Ureter (tissue), 1 donor: ENCODE measurements around the gene ZNF775. TPM values are rescaled to one million over a fixed set of nuclear protein-coding genes. Genes with fewer than 3 reads are reported as not detected.
"Not testable (repeated sequence)": the region's sequence is repeated elsewhere in the genome, so short reads cannot be mapped to it uniquely, and the experiment has no call there.

Experiments
- DNase-seq: peaks from one replicate; pipeline ENCODE4 v3.0.0-alpha.2; 2020; ENCODE audit warnings: low spot score
- total RNA-seq: library from RNA; stranded (reverse); gene quantifications from one replicate; pipeline ENCODE4 v1.2.4, GENCODE V29; 2023
- donor health status: DM: yes; HTN: yes; CAD: no.

Gene ZNF775
- total RNA-seq, 1 donor from 2014 or later = 3.6 TPM

GRCh38 chr7:150382123-150382843 is 3.2 kb downstream of the ZNF775 start:
- no peak for DNase-seq

DNA sequence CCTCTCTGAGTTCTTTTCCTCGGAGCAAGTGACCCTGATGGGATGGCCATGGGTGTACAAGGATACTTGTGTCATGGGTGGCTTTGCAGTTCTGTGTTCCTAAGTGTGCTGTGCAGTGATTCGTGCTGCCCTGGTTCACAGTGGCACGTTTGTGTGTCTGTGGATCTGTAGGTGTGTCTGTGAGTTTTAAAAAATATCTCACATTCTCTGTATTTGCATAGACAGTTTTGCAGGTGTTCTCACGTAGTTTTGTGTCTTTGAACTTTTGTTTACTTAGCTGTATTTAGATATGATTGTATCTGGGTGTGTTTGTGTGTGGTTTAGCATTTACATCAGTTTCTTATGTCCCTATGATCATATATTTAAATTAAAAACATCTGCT is 3.7 kb downstream of the ZNF775 start:
- no peak for DNase-seq

GRCh38 chr7:150383710-150384397 is 4.7 kb downstream of the ZNF775 start:
- no peak for DNase-seq

DNA sequence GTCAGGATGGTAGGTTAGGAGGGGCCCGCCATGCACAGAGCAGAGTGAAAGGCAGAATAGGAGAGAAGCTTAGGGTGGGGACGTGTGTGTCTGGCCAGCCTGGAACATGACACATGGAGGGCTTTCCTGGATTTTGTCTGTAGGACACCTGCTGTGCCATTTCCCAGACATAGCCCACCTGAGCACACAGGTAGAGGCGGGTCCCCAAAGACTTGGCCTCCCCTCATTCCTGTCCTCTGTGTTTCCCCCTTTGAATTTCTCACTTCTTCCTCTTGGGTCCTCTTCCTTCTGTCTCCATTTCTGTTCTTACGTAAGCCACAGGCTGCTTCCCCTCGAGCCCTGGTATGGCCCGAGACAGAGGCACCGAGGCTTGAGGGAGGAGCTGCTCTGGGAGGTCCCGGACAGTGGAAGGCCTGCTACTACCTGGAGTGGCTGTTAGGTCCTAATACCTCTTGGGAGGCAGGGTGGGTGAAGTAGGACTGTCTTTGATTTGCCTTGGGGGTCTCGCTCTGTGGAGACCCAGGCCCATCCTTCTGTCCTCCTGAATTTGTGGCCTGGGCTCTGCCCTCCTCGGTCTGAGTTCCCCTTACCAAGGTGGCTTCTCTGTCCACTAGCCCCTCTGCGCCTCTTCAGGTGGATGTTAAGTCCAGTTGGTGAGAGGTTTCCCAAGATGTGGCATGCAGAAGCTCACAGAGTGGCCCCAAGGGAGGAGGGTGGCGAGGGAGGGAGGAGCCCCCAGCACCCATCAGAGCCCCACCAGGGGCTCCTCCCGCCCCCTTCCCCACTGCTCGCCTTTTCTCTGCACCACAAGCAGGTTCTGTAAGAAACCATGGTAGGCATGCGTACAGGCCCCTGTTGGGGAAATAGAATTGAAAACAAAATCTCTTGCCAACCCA is 5.5 kb downstream of the ZNF775 start:
- DNase-seq = no peak

GRCh38 chr7:150385302-150385723 is 6.2 kb downstream of the ZNF775 start:
- no peak for DNase-seq

DNA sequence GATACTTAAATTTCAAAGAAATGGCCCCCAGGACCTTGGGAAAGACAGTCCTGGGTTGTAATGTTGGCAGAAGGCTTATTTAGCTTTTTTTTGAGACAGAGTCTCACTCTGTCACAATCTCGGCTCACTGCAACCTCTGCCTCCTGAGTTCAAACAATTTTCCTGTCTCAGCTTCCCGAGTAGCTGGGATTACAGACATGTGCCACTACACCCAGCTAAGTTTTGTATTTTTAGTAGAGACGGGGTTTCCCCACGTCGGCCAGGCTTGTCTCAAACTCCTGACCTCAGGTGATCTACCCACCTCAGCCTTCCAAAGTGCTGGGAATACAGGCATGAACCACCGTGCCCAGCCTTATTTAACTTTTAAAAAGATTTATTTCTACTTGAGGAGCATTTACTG is 6.8 kb downstream of the ZNF775 start:
- DNase-seq = not testable (repeated sequence)

- no peak for DNase-seq
Measured at GRCh38 chr7:150388306-150388705, 9.2 kb downstream of the ZNF775 start.

GRCh38 chr7:150388709-150389531 is 9.8 kb downstream of the ZNF775 start:
- no peak for DNase-seq

GRCh38 chr7:150389532-150389816 is 10.3 kb downstream of the ZNF775 start:
- DNase-seq = no peak

GRCh38 chr7:150390205-150390604 is 11.1 kb downstream of the ZNF775 start:
- DNase-seq = no peak

DNA sequence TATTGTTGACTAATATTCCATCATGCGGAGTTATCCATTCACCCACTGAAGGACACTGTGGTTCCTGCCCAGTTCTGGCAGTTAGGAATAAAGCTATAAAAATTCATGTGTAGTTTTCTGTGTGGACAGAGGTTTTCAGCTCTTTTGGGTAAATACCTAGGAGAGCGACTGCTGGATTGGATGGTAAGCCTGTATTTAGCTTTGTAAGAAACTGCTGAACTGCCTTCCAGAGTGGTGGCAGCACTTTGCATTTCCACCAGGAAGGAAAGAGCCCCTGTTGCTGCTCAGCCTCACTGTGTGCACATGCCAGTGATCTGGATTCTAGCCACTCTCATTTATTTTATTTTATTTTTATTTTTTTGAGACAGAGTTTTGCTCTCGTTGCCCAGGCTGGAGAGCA is 14.2 kb downstream of the ZNF775 start:
- DNase-seq = no peak

DNA sequence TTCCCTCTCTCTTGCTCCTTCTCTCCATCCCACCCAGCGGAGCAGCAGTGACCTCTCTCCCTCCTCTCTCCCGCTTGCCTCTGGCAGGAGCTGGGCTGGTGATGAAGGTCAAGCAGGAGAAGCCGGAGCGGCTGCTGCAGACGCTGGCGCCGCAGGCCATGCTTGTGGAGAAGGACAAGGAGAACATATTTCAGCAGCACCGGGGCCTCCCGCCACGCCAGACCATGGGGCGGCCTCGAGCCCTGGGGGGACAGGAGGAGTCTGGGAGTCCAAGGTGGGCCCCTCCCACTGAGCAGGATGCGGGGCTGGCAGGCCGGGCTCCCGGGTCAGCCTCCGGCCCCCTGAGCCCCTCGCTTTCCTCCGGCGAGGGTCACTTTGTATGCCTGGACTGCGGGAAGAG is 17.3 kb downstream of the ZNF775 start:
- DNase-seq = no peak

DNA sequence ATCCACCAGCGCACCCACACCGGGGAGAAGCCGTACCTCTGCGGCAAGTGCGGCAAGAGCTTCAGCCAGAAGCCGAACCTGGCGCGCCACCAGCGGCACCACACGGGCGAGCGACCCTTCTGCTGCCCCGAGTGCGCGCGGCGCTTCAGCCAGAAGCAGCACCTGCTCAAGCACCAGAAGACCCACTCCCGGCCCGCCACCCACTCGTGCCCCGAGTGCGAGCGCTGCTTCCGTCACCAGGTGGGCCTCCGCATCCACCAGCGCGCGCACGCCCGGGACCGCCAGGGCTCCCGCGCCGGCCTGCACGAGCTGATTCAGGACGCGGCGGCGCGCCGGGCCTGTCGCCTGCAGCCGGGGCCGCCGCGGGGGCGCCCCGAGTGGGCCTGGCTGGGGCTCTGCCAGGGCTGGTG is 17.7 kb downstream of the ZNF775 start:
- DNase-seq = no peak

DNA sequence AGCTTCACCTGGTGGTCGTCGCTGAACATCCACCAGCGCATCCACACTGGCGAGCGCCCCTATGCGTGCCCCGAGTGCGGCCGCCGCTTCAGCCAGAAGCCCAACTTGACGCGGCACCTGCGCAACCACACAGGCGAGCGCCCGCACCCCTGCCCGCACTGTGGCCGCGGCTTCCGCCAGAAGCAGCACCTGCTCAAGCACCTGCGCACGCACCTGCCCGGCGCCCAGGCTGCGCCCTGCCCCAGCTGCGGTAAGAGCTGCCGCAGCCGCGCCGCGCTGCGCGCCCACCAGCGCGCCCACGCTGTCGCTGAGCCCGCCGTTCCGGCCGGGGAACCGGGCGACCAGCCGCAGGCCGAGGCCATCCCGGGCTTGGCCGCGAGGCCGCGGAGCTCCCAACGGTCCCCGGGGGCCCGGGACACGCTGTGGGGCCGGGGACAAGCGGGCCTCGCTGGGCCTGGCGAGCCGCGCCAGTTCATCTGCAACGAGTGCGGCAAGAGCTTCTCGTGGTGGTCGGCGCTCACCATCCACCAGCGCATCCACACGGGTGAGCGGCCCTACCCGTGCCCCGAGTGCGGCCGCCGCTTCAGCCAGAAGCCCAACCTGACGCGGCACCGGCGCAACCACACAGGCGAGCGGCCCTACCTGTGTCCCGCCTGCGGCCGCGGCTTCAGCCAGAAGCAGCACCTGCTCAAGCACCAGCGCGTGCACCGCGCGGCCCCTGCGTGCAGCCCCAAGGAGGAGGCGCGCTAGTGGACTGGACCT is 18.4 kb downstream of the ZNF775 start:
- DNase-seq = no peak

DNA sequence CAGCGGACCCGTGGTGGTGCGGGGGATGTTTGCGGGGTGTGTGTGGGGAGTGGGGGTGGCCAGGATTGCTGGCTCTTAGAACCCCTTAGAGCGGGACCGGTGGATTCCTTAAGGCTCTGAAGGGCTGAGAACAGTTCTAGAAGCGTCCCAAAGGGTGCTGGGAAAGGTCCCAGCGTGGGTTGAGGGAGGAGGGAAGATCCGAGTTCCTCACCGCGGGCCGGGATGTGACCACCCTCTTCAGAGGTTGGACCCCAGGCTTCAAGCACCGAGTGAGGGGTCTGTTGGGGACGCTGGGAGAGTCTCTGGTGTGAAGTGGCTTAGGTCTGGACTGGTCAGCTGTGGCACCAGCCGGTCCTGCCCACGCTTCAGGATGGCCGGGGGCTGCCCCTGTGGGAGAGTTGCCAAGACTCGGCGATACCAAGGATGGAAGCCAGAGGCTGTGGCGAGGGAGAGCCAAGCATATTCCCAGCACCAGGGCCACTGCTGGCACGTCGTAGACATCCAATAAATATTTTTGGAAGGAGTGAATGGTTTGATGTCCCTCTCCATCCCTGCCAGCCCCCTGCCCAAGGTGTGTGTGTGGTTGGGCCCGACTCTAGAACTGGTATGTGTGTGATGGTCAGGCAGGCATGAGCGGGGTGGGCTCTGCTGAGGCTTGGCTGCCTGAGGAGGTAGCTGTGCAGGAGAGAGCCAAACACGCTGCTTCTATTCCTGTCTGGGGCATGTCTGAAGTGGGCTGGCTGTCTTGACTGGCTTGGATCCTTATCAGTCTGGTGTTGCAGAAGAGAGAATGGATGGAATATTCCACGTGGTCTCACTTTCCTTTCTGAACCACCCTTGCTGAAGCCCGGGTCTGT is 19.2 kb downstream of the ZNF775 start:
- DNase-seq = no peak

DNA sequence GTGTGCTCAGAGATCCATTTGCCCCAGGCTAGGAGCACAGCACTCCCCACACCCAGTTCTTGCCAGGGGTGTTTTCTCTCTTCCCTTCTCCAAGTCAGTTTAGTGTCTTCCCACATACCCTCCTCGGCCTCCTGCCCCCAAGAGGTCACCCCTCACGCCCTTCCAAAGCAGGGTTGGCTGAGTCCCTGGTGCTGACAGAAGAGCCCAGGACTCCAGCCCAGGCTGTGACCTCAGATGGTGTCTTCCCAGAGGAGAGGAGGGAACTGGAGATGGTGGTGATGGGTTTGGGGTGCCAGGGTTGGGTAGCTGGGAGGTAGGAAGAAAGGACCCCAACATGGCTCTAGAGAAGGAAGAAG is 19.8 kb downstream of the ZNF775 start:
- no peak for DNase-seq

GRCh38 chr7:150399421-150400007 is 20.4 kb downstream of the ZNF775 start:
- no peak for DNase-seq

DNA sequence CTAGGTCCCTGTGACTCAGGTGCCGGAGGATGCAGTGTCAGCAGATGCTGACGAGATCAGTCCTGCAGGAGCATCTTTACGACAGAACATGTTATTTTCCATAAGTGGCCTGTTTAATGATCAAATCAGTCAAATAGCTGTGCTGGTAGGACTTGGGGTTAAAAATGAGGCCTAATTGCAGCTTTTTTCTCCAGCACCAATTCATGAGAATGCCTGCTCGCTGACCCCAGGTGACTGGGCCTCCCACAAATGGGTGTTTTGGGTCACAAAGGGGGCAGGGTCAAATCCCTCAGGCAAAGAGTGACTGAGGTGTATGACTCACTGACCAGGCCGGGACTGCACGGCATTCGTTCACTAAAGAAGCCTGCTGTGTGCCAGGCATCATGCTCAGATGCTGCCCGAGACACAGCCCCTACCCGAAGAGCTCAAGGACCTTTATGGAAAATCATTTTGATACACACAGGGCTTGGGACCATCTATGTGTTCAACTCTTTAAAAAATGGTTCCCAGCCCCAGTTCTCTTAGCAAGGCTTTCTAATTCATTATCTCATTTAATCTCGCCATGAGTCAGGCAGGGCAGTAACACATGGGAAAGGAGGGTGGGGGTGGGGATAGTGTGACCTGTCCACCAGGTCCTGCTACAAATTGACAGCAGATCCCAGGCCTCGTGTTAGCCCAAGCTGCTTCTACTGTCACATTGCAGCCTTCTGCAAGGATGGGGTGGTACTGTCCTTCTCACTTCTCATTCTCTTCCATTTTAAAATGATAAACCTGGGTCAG is 21.1 kb downstream of the ZNF775 start:
- DNase-seq = no peak
